PFSK-1 (cell line): ENCODE measurements around the gene CCDC117.

Experiments used
- FOXP2 ChIP-seq: optimal IDR thresholded peaks from 2 replicates; pipeline ENCODE3; 2011; ENCODE audit warnings: borderline replicate concordance, control low read depth, inconsistent platforms; ENCODE audit not compliant: insufficient read depth; ENCODE audit errors: extremely low read length, extremely low read depth
- POLR2AphosphoS5 ChIP-seq: IDR thresholded peaks from 2 replicates; pipeline ENCODE4 v1.6.1; 2012; ENCODE audit warnings: low read depth, mild to moderate bottlenecking, control low read depth, low read length, moderate library complexity
- SIN3A ChIP-seq: IDR thresholded peaks from 2 replicates; pipeline ENCODE4 v1.6.1; 2012; ENCODE audit warnings: mild to moderate bottlenecking, low read length, moderate library complexity, borderline replicate concordance; ENCODE audit not compliant: insufficient read depth
- TAF1 ChIP-seq: IDR thresholded peaks from 2 replicates; pipeline ENCODE4 v1.6.1; 2012; ENCODE audit warnings: low read length, control low read depth, borderline replicate concordance; ENCODE audit not compliant: insufficient read depth
- TF ChIP-seq, protein P1 (sequence below), 2 experiments: IDR thresholded peaks; 2 replicates each; pipeline versions ENCODE4 v1.6.1 to v1.8.0; 2011 to 2012; ENCODE audit warnings: low read depth in 2 of 2, low read length in 2 of 2, control low read depth in 1 of 2, inconsistent platforms in 1 of 2, mild to moderate bottlenecking in 1 of 2, moderate library complexity in 1 of 2; ENCODE audit not compliant: insufficient read depth in 1 of 2

The CCDC117 gene

GRCh38 chr22:28808716-28809355 is 36.3 kb downstream of the CCDC117 start:
- no peak for TF ChIP-seq POLR2AphosphoS5
- TF ChIP-seq, protein P1, sequence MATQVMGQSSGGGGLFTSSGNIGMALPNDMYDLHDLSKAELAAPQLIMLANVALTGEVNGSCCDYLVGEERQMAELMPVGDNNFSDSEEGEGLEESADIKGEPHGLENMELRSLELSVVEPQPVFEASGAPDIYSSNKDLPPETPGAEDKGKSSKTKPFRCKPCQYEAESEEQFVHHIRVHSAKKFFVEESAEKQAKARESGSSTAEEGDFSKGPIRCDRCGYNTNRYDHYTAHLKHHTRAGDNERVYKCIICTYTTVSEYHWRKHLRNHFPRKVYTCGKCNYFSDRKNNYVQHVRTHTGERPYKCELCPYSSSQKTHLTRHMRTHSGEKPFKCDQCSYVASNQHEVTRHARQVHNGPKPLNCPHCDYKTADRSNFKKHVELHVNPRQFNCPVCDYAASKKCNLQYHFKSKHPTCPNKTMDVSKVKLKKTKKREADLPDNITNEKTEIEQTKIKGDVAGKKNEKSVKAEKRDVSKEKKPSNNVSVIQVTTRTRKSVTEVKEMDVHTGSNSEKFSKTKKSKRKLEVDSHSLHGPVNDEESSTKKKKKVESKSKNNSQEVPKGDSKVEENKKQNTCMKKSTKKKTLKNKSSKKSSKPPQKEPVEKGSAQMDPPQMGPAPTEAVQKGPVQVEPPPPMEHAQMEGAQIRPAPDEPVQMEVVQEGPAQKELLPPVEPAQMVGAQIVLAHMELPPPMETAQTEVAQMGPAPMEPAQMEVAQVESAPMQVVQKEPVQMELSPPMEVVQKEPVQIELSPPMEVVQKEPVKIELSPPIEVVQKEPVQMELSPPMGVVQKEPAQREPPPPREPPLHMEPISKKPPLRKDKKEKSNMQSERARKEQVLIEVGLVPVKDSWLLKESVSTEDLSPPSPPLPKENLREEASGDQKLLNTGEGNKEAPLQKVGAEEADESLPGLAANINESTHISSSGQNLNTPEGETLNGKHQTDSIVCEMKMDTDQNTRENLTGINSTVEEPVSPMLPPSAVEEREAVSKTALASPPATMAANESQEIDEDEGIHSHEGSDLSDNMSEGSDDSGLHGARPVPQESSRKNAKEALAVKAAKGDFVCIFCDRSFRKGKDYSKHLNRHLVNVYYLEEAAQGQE (IDR thresholded peaks at IDR 0.05; ENCODE audit: insufficient read depth in 1 of 2, low read depth in 2 of 2, low read length in 2 of 2): no peak
- TF ChIP-seq FOXP2: no peak
- no peak for TF ChIP-seq TAF1
- TF ChIP-seq SIN3A: no peak

DNA sequence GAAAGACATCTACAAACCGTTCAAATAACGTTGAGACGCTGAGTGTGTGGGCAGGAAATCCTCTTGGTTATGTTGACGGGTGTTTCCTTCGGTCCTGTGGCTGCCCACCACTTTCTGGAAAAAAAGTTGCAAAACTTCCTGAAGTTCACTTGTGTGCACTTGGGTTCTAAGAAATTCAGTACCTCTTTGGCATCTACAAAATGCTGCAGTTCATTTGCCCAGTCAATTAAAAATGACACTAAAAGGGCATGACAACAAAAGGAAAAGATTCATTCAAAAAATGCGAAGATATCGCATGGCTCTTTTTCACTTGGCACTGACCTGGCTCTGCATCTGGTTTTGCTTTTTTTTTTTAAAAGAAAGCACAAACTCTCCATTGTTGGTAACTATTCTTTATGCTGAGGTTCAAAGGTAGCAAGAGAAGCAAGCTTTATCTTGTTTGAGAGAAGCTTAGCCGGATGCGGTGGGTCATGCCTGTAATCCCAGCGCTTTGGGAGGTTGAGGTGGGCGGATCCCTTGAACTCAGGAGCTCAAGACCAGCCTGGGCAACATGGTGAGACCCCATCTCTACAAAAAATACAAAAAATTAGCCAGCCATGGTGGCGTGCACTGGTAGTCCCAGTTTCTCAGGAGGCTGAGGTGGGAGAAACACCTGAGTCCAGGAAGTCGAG is 38.5 kb downstream of the CCDC117 start:
- TF ChIP-seq POLR2AphosphoS5 (no peak), SIN3A (no peak), TAF1 (no peak), FOXP2 (no peak)
- TF ChIP-seq, protein P1 (IDR thresholded peaks at IDR 0.05; ENCODE audit: insufficient read depth in 1 of 2, low read depth in 2 of 2, low read length in 2 of 2): no peak

- TF ChIP-seq FOXP2 (no peak), TAF1 (no peak)
- TF ChIP-seq, protein P1 (IDR thresholded peaks at IDR 0.05; ENCODE audit: insufficient read depth in 1 of 2, low read depth in 2 of 2, low read length in 2 of 2): no peak
Observed at GRCh38 chr22:28812516-28812915, 40.0 kb downstream of the CCDC117 start.

DNA sequence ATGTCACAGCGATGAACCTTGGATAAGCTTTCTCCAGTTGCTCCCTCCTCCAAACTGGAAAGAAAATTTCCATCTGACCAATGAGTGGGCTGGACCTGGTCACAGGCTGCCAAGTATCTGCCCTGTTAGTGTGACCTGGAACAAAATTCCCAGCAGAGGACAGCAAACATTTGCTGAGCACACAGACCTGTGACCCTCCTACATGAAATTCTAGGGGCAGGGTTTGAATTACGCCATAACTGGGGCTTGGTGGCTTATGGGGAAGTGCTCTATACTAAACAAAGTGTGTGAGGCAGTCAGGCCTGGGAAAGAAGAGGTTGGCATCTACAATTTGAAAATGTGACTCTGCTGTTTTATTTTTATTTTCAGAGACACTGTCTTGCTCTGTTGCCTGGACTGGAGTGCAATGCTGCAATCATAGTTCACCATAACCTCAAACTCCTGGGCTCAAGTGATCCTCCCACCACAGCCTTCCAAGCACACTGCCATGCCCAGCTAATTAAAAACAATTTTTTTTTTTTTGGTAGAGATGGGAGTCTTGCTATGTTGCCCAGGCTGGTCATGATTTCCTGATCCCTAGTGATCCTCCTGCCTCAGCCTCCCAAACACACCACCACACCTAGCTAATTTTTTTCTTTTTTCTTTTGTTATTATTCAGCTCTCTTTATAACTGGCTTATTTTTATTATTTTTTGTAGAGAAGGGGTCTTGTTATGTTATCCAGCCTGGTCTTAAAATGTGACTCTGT is 41.5 kb downstream of the CCDC117 start:
- TF ChIP-seq SIN3A: no peak
- no peak for TF ChIP-seq FOXP2
- TF ChIP-seq POLR2AphosphoS5: no peak
- TF ChIP-seq TAF1: no peak
- TF ChIP-seq, protein P1 (IDR thresholded peaks at IDR 0.05; ENCODE audit: insufficient read depth in 1 of 2, low read depth in 2 of 2, low read length in 2 of 2): no peak
